ENCODE measurements around the gene NTSR1. TPM values are rescaled to one million over a fixed set of nuclear protein-coding genes. Genes with fewer than 3 reads are reported as not detected.

Gene NTSR1
- total RNA-seq, 4 donors from 2014 or later = 0.76 TPM; not detected in 3

DNA sequence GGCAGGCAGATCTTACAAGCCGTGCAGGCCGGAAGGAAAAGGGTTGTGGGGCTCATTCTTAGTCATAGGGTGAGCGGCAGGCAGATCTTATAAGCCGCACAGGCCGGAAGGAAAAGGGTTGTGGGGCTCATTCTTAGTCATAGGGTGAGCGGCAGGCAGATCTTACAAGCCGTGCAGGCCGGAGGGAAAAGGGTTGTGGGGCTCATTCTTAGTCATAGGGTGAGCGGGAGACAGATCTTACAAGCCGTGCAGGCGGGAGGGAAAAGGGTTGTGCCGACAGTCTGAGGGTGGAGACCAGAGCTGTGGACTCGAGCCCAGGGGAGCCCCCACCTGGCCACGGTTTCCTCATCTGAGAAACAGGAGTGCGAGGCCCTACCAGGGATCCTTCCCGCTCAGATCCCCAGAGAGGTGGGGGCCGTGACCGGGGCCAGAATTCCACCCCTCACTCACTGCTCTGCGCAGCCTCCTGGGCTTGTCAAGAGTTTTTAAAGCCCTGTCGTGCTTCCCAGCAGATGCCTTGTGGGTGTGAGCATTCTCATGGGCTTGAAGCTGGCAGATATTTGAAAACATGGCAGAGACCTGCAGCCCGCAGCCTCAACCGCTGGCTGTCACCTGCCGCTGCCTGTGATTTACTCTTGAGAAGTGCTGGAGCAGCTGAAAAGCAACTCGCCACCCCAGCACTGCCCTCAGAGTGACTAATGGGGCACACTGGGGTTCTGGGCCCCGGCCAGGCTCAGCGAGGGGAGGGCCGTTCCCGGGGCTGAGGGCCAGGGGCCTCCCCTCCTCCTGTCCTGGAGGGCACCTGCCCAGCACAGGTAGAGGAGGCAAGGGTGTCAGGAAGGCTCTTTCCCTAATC, 31.9 kb downstream of the NTSR1 start:
- H3K27ac ChIP-seq = peak overlapping the region; percentile 61 to 80 (median 70)
- H3K4me1 ChIP-seq = peaks cover 0 to 20% (median 6%) of the 10 kb centered on the region in 4 donors
- no peaks in the 10 kb centered on the region for H3K9me3 ChIP-seq
- TF ChIP-seq, protein P1, sequence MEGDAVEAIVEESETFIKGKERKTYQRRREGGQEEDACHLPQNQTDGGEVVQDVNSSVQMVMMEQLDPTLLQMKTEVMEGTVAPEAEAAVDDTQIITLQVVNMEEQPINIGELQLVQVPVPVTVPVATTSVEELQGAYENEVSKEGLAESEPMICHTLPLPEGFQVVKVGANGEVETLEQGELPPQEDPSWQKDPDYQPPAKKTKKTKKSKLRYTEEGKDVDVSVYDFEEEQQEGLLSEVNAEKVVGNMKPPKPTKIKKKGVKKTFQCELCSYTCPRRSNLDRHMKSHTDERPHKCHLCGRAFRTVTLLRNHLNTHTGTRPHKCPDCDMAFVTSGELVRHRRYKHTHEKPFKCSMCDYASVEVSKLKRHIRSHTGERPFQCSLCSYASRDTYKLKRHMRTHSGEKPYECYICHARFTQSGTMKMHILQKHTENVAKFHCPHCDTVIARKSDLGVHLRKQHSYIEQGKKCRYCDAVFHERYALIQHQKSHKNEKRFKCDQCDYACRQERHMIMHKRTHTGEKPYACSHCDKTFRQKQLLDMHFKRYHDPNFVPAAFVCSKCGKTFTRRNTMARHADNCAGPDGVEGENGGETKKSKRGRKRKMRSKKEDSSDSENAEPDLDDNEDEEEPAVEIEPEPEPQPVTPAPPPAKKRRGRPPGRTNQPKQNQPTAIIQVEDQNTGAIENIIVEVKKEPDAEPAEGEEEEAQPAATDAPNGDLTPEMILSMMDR (IDR thresholded peaks at IDR 0.05) = no peak
- no peak for TF ChIP-seq POLR2A (IDR thresholded peaks at IDR 0.05)
- H3K4me3 ChIP-seq = peak overlapping the region; percentile 8 to 33 (median 24)
- no peaks in the 10 kb centered on the region for H3K27me3 ChIP-seq
- H3K36me3 ChIP-seq = no peaks in the 10 kb centered on the region
- DNase-seq = peak; percentile 48 to 87 (median 59)

DNA sequence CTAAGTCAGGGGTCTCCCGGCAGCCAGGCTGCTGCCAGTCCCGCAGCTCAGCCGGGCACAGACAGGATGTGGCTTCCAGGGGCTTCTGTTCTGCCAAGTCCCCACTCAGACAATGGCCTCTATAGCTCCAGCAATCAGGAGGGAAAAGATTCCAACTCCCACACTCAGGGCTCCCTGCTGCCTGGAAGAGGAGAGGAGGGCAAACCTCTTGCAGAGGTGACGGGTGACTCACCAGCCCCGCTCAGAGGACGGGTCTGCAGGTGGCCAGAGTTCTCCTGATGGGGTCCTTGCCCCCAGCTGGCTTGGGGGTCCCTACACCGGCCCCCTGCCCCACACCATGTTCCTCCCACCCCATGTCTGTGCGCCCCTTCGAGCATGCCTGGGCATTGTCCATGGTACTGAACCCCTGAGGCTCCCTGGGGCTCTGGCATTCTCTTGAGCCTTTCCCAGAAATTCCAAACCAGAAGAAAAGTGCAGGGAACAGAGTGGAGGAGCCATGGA, 32.6 kb downstream of the NTSR1 start:
- no peaks in the 10 kb centered on the region for H3K36me3 ChIP-seq
- H3K4me3 ChIP-seq = no peak overlapping the region
- H3K27me3 ChIP-seq = no peaks in the 10 kb centered on the region
- no peak for TF ChIP-seq POLR2A (IDR thresholded peaks at IDR 0.05)
- TF ChIP-seq, protein P1 (IDR thresholded peaks at IDR 0.05) = no peak
- DNase-seq = peak in 1 of 3 donors; percentile 48
- H3K4me1 ChIP-seq = peaks cover 0 to 20% (median 6%) of the 10 kb centered on the region in 4 donors
- peak overlapping the region; percentile 50 to 80 (median 70) for H3K27ac ChIP-seq
- H3K9me3 ChIP-seq = no peaks in the 10 kb centered on the region

DNA sequence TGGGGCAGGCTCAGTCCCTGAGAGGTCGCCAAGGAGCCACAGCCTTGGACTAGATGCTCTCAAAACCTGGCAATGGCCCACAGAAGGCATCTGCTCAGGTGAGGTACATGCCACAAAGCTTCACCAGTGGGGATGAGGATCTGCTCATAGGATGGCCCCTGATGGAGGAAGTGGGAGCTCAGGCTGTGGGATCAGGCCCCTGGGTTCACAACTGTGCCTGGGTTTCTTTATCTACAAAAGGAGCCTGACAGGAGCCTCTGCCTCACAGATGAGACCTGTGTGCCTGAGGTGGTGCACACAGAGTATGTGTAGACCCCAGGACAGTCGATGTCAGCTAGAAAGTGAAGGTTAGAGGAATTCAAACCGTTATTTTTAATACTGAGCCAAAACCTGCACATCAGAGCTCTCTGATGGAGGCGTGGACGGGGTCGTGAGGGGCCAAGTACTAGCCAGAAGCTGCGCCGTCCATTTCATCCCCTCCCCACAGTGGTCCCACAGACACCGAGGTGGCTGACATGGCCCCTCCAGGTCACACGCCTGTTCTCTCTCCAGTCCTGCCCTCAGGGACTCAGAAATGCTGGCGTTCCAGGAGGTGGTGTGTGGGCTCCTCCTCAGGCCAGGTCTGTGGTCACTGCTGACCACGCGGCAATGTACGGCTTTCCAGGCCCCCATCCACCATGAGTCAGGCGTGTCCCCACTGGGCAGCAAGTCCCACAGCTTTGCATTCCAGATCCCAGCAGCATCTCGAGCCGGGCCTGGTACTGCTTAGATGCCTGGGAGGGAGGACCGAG, 33.3 kb downstream of the NTSR1 start:
- no peak overlapping the region for H3K4me3 ChIP-seq

DNA sequence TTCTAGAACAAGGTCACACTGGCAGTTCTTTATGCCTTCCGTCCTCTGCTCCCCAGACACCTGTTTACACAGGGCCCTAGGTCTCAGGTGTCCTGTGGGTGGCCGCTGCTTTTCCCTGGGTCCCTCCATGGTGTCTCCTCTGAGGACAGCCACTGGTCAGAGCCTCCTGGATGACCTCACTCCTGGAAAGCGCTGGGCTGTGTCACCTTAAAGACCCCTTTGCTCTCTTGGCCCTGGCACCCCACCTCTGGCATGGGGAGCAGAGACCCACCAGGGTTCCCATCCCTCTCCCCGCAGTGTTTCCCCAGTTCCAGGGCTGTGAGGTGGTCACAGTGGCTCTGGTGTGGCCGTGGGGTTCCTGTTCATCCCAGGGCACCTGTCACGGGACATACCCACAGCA, 33.9 kb downstream of the NTSR1 start:
- H3K27ac ChIP-seq = no peak overlapping the region
- peaks cover 0 to 20% (median 6%) of the 10 kb centered on the region in 4 donors for H3K4me1 ChIP-seq
- peak in 1 of 3 donors; percentile 7 for DNase-seq
- H3K4me3 ChIP-seq = no peak overlapping the region
- H3K27me3 ChIP-seq = no peaks in the 10 kb centered on the region
- no peak for TF ChIP-seq POLR2A (IDR thresholded peaks at IDR 0.05)
- TF ChIP-seq, protein P1 (IDR thresholded peaks at IDR 0.05) = no peak
- no peaks in the 10 kb centered on the region for H3K9me3 ChIP-seq
- no peaks in the 10 kb centered on the region for H3K36me3 ChIP-seq

More for the DNA sequence above, 33.3 kb downstream of the NTSR1 start:
- Histone ChIP-seq H3K4me1 (peaks cover 0 to 20% (median 6%) of the 10 kb centered on the region in 4 donors), H3K27ac (peak overlapping the region in 1 of 4 donors; percentile 80), H3K36me3 (no peaks in the 10 kb centered on the region), H3K9me3 (no peaks in the 10 kb centered on the region), H3K27me3 (no peaks in the 10 kb centered on the region)
- no peak for TF ChIP-seq POLR2A (IDR thresholded peaks at IDR 0.05)
- TF ChIP-seq, protein P1 (IDR thresholded peaks at IDR 0.05) = no peak
- peak in 2 of 3 donors; percentile 17 to 37 for DNase-seq

DNA sequence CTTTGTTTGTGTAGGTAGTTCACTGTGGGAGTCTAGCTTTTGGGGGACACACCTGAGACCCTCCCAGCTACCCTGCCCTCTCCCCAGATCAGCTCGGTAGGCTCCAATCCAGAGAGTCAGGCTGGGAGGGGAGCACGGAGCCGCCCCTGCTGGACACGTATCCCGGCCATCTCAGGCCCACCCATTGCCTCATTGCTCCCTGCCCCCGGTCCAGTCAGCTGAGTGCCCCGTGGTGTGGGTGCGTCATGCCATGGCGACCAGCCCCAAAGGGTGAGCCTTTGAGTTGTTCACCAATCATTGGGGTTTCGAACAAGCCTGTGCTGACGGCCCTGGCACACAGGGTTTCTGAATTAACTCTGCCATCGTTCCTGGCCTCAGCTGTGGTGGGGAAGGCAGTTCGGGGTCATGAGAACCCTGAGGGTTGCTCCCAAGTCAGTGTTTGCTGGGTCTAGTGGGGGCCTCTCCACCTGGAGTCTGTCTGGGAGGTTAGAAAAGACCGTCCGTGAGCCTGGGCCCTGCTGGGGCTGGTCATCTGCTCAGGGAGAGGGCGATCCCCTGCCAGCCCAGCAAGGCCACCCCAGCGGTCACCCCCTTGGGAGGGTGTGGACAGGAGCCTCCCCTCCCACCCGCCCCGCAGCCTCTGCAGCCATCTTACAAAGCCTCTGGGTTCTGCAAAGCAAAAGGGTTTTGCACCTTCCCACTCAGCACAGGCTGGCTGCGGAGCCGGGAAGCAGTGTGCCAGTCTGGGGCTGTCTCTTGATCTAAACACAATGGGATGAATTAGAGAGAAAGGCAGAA, 34.5 kb downstream of the NTSR1 start:
- peak overlapping the region in 1 of 4 donors; percentile 30 for H3K27ac ChIP-seq
- peak in 1 of 3 donors; percentile 33 for DNase-seq
- H3K27me3 ChIP-seq = no peaks in the 10 kb centered on the region

More for the DNA sequence above, 34.5 kb downstream of the NTSR1 start:
- no peak overlapping the region for H3K4me3 ChIP-seq
- TF ChIP-seq, protein P1 (IDR thresholded peaks at IDR 0.05) = no peak
- TF ChIP-seq POLR2A (IDR thresholded peaks at IDR 0.05) = no peak
- no peaks in the 10 kb centered on the region for H3K36me3 ChIP-seq
- H3K9me3 ChIP-seq = no peaks in the 10 kb centered on the region
- peaks cover 0 to 20% (median 6%) of the 10 kb centered on the region in 4 donors for H3K4me1 ChIP-seq

Data from Peyer's patch (tissue), 4 donors.